ENCODE measurements around the gene TMEM115. TPM values are rescaled to one million over a fixed set of nuclear protein-coding genes. Genes with fewer than 3 reads are reported as not detected.

TMEM115 gene
- total and polyA plus RNA-seq, 2 of the 13 experiments (the other 11 are each of a cell fraction or from before 2014, with no cell fraction given), result 22.1 to 30.7 TPM

DNA sequence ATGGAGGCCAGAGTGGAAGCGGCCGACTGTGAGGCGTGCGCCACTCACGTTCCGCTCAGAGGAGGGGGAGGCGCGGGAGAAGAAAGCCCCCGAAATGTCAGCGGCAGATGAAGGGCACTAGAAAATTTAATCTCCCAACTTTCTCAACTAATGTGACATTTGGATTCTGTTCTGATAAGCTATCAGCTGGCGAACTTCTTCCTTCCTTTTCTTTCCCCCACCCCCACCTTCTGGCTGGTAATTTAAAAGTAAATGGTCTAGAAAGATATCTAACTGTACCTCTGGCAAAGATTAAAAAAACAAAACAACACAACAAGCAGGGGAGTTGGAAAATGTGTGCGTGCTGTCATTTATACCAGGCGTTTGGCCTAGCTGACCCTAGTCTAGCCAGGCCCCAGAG, 26.4 kb upstream of the TMEM115 start:
- H2AFZ ChIP-seq (ENCODE audit: low read length), result no peak overlapping the region
- intact Hi-C loops (cut with micrococcal nuclease; ENCODE audit: unreplicated experiment) (no loop called here), in situ Hi-C loops (cut with HindIII; ENCODE audit: extremely low pct_ligation_motif_present, low pct_unique_long_range_greater_than_20kb) (no loop called here)
- no peak for DNase-seq (ENCODE audit: low spot score)
- H3K9me3 ChIP-seq (ENCODE audit: low read length), result no peaks in the 10 kb centered on the region
- FAIRE-seq, result no peak
- H3K27me3 ChIP-seq (ENCODE audit: control insufficient read depth in 1 of 2, insufficient read depth in 2 of 2, low read length in 2 of 2), result peaks cover 10 to 71% of the 10 kb centered on the region in 2 experiments
- H3K4me1 ChIP-seq (ENCODE audit: insufficient read depth, low read length), result peaks cover 16% of the 10 kb centered on the region
- BruUV-seq (replicated peaks), result no TSS peak
- 45% methylated on average over 13 of the region's 13 CpGs for WGBS (ENCODE audit: low lambda C conversion rate)
- no peak overlapping the region for H3K4me2 ChIP-seq (ENCODE audit: low read depth, low read length)
- H3K27ac ChIP-seq (ENCODE audit: extremely low read length, insufficient read depth, low read length), result no peak overlapping the region
- H4K20me1 ChIP-seq (ENCODE audit: insufficient read depth, low read length), result no peaks in the 10 kb centered on the region
- H3K36me3 ChIP-seq (replicated peaks in 1 of 2; ENCODE audit: control insufficient read depth in 1 of 2, insufficient read depth in 2 of 2, low read length in 2 of 2), result no peaks in the 10 kb centered on the region
- POLR2A ChIA-PET, result no interaction called here
- H3K9ac ChIP-seq (ENCODE audit: insufficient read depth, low read depth, low read length), result no peak overlapping the region
- no peak overlapping the region for H3K4me3 ChIP-seq (replicated peaks in 1 of 3; ENCODE audit: insufficient read depth in 1 of 3, low read depth in 2 of 3, low read length in 3 of 3)
- no peak for ATAC-seq
- H3K79me2 ChIP-seq (ENCODE audit: insufficient read depth, low read length), result no peaks in the 10 kb centered on the region
- CTCF ChIA-PET (ENCODE audit: low intra/inter-chr PET ratio, low total read pairs), result no interaction called here
- TF ChIP-seq ZNF17 (CRISPR knock-in tag; IDR thresholded peaks at IDR 0.05), result no peak
- no peak for TF ChIP-seq AKAP8 (CRISPR knock-in tag; IDR thresholded peaks at IDR 0.05)
- no peak for TF ChIP-seq MAF1 (CRISPR knock-in tag; IDR thresholded peaks at IDR 0.05; ENCODE audit: borderline replicate concordance)
- TF ChIP-seq FOXK1 (CRISPR knock-in tag; IDR thresholded peaks at IDR 0.05; ENCODE audit: borderline replicate concordance, low read depth), result no peak
- no peak for TF ChIP-seq ZNF720 (CRISPR knock-in tag; IDR thresholded peaks at IDR 0.05)
- TF ChIP-seq, protein P1, sequence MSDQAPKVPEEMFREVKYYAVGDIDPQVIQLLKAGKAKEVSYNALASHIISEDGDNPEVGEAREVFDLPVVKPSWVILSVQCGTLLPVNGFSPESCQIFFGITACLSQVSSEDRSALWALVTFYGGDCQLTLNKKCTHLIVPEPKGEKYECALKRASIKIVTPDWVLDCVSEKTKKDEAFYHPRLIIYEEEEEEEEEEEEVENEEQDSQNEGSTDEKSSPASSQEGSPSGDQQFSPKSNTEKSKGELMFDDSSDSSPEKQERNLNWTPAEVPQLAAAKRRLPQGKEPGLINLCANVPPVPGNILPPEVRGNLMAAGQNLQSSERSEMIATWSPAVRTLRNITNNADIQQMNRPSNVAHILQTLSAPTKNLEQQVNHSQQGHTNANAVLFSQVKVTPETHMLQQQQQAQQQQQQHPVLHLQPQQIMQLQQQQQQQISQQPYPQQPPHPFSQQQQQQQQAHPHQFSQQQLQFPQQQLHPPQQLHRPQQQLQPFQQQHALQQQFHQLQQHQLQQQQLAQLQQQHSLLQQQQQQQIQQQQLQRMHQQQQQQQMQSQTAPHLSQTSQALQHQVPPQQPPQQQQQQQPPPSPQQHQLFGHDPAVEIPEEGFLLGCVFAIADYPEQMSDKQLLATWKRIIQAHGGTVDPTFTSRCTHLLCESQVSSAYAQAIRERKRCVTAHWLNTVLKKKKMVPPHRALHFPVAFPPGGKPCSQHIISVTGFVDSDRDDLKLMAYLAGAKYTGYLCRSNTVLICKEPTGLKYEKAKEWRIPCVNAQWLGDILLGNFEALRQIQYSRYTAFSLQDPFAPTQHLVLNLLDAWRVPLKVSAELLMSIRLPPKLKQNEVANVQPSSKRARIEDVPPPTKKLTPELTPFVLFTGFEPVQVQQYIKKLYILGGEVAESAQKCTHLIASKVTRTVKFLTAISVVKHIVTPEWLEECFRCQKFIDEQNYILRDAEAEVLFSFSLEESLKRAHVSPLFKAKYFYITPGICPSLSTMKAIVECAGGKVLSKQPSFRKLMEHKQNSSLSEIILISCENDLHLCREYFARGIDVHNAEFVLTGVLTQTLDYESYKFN (CRISPR knock-in tag; conservative IDR thresholded peaks at IDR 0.05), result no peak
- no peak for TF ChIP-seq EEA1 (CRISPR knock-in tag; IDR thresholded peaks at IDR 0.05; ENCODE audit: borderline replicate concordance)
- no peak for TF ChIP-seq HNF1A (IDR thresholded peaks at IDR 0.05; ENCODE audit: low read depth)
- TF ChIP-seq HNF1A (CRISPR knock-in tag; IDR thresholded peaks at IDR 0.05; ENCODE audit: borderline replicate concordance), result no peak
- TF ChIP-seq HMG20B (CRISPR knock-in tag; conservative IDR thresholded peaks at IDR 0.05), result no peak
- TF ChIP-seq ZNF331 (CRISPR knock-in tag; IDR thresholded peaks at IDR 0.05), result no peak
- no peak for TF ChIP-seq FOXK2 (IDR thresholded peaks at IDR 0.05)
- no peak for TF ChIP-seq HIVEP1 (CRISPR knock-in tag; IDR thresholded peaks at IDR 0.05)
- TF ChIP-seq POGZ (CRISPR knock-in tag; IDR thresholded peaks at IDR 0.05), result no peak
- no peak for TF ChIP-seq ATM (IDR thresholded peaks at IDR 0.05; ENCODE audit: borderline replicate concordance)
- no peak for TF ChIP-seq ZNF883 (CRISPR knock-in tag; IDR thresholded peaks at IDR 0.05; ENCODE audit: not compliant biosample characterization)
- no peak for TF ChIP-seq ZNF574 (CRISPR knock-in tag; IDR thresholded peaks at IDR 0.05)

Measured in HepG2 (cell line).